ENCODE measurements around the gene ANGEL1.

Gene ANGEL1, protein sequence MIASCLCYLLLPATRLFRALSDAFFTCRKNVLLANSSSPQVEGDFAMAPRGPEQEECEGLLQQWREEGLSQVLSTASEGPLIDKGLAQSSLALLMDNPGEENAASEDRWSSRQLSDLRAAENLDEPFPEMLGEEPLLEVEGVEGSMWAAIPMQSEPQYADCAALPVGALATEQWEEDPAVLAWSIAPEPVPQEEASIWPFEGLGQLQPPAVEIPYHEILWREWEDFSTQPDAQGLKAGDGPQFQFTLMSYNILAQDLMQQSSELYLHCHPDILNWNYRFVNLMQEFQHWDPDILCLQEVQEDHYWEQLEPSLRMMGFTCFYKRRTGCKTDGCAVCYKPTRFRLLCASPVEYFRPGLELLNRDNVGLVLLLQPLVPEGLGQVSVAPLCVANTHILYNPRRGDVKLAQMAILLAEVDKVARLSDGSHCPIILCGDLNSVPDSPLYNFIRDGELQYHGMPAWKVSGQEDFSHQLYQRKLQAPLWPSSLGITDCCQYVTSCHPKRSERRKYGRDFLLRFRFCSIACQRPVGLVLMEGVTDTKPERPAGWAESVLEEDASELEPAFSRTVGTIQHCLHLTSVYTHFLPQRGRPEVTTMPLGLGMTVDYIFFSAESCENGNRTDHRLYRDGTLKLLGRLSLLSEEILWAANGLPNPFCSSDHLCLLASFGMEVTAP

DNA sequence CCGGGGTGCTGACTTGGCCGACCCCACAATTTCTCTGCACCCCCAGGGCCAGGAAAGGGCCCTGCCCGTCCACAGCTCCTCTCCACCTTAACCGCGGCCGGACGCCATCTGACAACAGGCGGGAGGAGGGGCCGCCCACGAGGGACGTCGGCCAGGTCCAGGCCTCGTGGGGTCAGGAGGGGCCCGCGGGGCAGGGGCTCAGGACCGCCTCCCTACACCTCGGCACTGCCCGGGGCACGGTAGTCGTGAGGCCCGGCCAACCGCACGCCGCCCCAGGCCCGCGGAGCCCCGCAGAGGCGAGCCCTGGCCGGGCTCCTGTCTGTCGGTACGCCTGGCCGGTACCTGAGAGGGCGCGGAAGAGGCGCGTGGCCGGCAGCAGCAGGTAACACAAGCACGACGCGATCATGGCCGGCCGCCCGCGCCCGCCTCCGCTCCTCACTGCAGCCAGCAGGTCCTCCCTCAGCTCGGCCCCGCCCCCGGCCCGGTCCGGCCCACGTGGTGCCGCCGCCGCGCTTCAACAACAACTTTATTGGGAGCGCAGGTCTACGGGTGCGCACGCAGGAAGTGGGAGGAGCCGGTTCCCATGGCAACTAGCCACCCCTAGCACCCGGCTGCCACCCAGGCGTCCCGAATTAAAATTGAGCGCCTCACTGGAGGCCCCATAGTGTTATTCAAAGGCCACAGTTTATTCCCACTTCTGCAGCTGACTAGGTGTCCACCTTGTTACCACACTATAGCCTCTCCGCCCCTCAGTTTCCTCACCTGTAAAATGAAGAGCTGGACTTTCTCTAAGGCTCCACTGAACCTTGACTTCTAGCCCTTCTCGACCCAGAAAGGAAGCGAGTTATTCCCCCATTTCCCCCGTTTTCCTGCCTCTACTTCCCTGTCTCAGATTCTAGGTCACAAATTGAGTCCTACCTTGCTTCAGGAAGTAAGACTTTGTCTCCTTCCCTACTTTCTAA is at the start of gene ANGEL1:
ANGEL1 (minus strand) TSS at position 461 of the 962 bp plus-strand sequence; CDS start at position 406, 55 bp downstream.
- TF ChIP-seq CTCF (conservative IDR thresholded peaks at IDR 0.05; ENCODE audit: low read depth, low read length): no peak

DNA sequence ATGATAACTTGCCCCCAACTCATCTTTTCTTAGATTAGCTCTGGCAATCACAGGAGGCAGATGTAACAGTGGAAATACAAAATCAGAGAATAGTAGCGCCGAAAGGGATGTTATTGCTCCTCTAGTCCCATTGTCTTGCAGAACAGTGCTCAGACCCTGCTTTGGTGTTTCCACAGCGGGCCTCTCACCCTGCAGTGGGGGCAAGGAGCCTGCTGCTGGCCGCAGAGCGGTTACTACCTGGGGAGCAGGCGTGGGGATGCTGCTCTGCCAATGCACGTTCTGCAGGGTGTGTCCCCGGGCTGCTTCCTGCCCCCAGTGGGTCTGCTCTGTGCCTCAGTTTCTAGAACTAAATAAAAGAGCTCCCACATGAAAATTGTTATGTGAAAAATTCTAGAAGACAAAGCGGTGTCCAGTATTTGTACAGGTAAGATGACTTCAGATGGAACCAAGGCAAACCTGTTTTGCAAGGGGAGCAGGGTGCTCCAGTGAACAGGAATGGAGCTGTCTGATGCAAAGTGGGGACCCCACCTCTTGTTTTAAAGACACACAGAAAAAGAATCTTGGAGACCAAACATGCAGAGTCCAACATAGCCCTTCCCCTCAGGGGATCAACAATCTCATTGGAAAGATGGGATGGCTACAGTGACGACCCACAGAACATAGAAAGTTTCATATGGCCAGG is 49.0 kb upstream of the ANGEL1 start:
- no peak overlapping the region for H3K4me3 ChIP-seq (ENCODE audit: low read length)
- no peak for TF ChIP-seq CTCF (conservative IDR thresholded peaks at IDR 0.05; ENCODE audit: low read depth, low read length)
- no peak for DNase-seq (ENCODE audit: low read depth)

More for the DNA sequence above, at the start of gene ANGEL1:
- DNase-seq (ENCODE audit: low read depth): peak; percentile 65
- peak within 1 kb of the TSS; percentile 79 for H3K4me3 ChIP-seq (ENCODE audit: low read length)

DNA sequence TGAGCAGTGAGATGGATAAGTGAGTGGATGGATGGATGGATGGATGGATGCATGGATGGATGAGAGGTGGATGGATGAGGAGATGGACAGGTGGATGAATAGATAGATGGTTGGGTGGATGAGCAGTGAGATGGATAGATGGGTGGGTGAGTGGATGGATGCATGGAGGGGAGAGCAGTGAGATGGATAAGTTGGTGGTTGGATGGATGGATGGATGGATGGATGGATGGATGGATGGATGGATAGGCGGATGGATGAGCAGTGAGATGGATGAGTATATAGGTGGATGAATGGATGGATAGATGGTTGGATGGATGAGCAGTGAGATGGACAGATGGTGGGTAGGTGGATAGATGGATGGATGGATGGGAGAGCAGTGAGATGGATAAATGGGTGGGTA is 44.1 kb upstream of the ANGEL1 start:
- no peak for TF ChIP-seq CTCF (conservative IDR thresholded peaks at IDR 0.05; ENCODE audit: low read depth, low read length)
- no peak overlapping the region for H3K4me3 ChIP-seq (ENCODE audit: low read length)
- DNase-seq (ENCODE audit: low read depth): no peak

DNA sequence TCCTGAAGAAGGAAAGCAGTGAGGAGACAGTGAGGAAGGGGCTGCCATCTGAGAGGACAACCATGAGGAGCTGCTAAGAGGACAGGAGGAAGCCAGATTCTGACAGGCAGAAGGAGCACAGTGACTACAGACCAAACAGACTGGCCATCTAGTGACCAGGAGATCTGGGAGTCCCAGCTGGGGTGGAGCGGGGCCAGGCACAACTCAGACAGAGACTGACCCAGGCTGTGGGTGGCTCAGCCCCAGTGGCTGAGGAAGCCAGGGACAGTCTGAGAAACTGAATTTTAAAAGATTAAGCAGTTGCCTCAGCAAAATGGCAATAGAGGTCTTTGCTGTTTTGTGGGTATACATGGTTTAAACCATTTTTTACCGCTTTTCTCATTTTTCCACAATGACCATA is 42.4 kb upstream of the ANGEL1 start:
- no peak overlapping the region for H3K4me3 ChIP-seq (ENCODE audit: low read length)
- DNase-seq (ENCODE audit: low read depth): no peak

GRCh38 chr14:76848879-76849278 is 36.2 kb upstream of the ANGEL1 start:
- no peak for DNase-seq (ENCODE audit: low read depth)
- no peak overlapping the region for H3K4me3 ChIP-seq (ENCODE audit: low read length)
- TF ChIP-seq CTCF (conservative IDR thresholded peaks at IDR 0.05; ENCODE audit: low read depth, low read length): no peak

More for the DNA sequence above, 42.4 kb upstream of the ANGEL1 start:
- TF ChIP-seq CTCF (conservative IDR thresholded peaks at IDR 0.05; ENCODE audit: low read depth, low read length): no peak

GRCh38 chr14:76846331-76847047 is 33.8 kb upstream of the ANGEL1 start:
- no peak overlapping the region for H3K4me3 ChIP-seq (ENCODE audit: low read length)
- no peak for DNase-seq (ENCODE audit: low read depth)
- TF ChIP-seq CTCF (conservative IDR thresholded peaks at IDR 0.05; ENCODE audit: low read depth, low read length): no peak
